Activated CD4-positive, alpha-beta T cell treated with anti-CD3 and anti-CD28 coated beads for 36 hours (primary cell): ENCODE measurements around the gene PPP3CA. TPM values are rescaled to one million over a fixed set of nuclear protein-coding genes. Genes with fewer than 3 reads are reported as not detected.

Source experiments
- ATAC-seq: fragments of 200-7000 bp; cut with Tn5 transposase; one replicate; pipeline ENCODE4 v1.10.0; 2021; ENCODE audit warnings: mild to moderate bottlenecking, moderate library complexity
- CTCF ChIA-PET: fragments of 350-600 bp; sonication (Branson Sonifier 250); formaldehyde crosslinking; loops from one replicate; lab custom pipeline; 2021; ENCODE audit warnings: antibody characterized with exemption; lab: Charles Lee
- POLR2A ChIA-PET: fragments of 350-600 bp; sonication (Branson Sonifier 250); formaldehyde crosslinking; loops from one replicate; lab custom pipeline; 2021; ENCODE audit warnings: antibody characterized with exemption, inconsistent platforms; lab: Charles Lee
- DNase-seq: peaks from one replicate; pipeline ENCODE4 v3.0.0-alpha.2; 2020
- H3K27ac Mint-ChIP-seq: one replicate; pipeline ENCODE4 v1.8.0; 2021; ENCODE audit warnings: mixed read lengths
- H3K27me3 Mint-ChIP-seq: one replicate; pipeline ENCODE4 v1.8.0; 2021; ENCODE audit warnings: mixed read lengths
- H3K36me3 Mint-ChIP-seq: one replicate; pipeline ENCODE4 v1.8.0; 2021; ENCODE audit warnings: low read depth, mixed read lengths
- H3K4me1 Mint-ChIP-seq: one replicate; pipeline ENCODE4 v1.8.0; 2021; ENCODE audit warnings: mixed read lengths
- H3K4me3 Mint-ChIP-seq: one replicate; pipeline ENCODE4 v1.8.0; 2021; ENCODE audit warnings: mild to moderate bottlenecking, moderate library complexity, mixed read lengths
- H3K9me3 Mint-ChIP-seq: one replicate; pipeline ENCODE4 v1.8.0; 2021; ENCODE audit warnings: low read depth, mixed read lengths
- intact Hi-C, 2 experiments: fragments of 100-400 bp; cut with DNase I in 1 of 2; cut with micrococcal nuclease in 1 of 2; formaldehyde crosslinking; loops; one replicate each; pipeline versions ENCODE4 v1.14.2 to v1.15.1; 2022 to 2024; cut with DNase I, micrococcal nuclease
- total RNA-seq, 2 experiments: library from RNA; stranded (reverse); gene quantifications; one replicate each; pipeline ENCODE4 v1.2.3, GENCODE V29; 2021

The PPP3CA gene
- total RNA-seq, 2 experiments from 2014 or later: 7.6 to 8.3 TPM

DNA sequence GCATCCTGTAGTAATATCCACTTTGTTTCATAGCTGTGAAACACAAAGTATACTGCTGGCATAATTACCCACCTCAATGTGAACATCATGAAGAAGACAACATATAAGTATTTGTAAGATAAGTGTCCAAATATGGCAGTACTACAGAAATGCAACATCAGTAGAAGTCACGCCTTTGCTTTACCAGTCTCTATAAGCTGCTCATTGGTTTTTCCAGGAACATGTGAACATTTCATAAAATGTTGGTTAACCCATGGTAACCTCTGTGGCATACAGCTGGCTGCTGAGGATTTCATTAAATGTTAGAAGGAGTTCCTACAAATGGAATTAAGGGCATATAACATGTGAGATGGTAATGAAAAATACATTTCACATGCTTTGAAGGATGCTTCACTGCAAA, 77.6 kb downstream of the PPP3CA start:
- ChIA-PET POLR2A (no interaction called here), CTCF (interaction anchor here (0.9 to 1.0 kb wide), 2 partner anchors 8 to 16 kb away, joined by 3 read pairs; no protein-coding TSS in a partner anchor)
- Mint-ChIP-seq H3K27ac (no peak overlapping the region), H3K36me3 (no peaks in the 10 kb centered on the region), H3K4me1 (peaks cover 2% of the 10 kb centered on the region), H3K4me3 (no peak overlapping the region), H3K27me3 (no peaks in the 10 kb centered on the region), H3K9me3 (no peaks in the 10 kb centered on the region)
- DNase-seq (no peak), ATAC-seq (no peak)
- intact Hi-C loops: no loop called here

DNA sequence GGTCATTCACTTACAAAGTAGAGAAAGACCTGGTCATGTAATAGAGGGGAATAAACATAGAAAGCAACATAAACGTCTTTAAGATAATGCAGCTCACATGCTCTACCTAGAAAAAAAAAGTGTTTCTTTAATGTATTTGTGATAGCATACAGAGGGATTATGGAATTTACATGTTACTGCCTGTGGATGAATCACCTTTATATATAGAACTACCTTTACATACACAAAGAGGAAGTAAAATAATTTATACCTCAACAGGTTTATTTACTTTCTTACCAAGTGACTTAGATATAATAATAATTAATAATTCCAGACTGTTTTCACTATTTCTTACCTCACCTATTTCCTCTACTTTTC, 81.5 kb downstream of the PPP3CA start:
- POLR2A ChIA-PET: no interaction called here
- intact Hi-C loops: no loop called here
- H3K9me3 Mint-ChIP-seq: no peaks in the 10 kb centered on the region
- no peak overlapping the region for H3K27ac Mint-ChIP-seq
- no peaks in the 10 kb centered on the region for H3K27me3 Mint-ChIP-seq
- DNase-seq (no peak), ATAC-seq (no peak)
- H3K4me3 Mint-ChIP-seq: no peak overlapping the region
- peaks cover 3% of the 10 kb centered on the region for H3K4me1 Mint-ChIP-seq
- H3K36me3 Mint-ChIP-seq: no peaks in the 10 kb centered on the region
- CTCF ChIA-PET: no interaction called here

DNA sequence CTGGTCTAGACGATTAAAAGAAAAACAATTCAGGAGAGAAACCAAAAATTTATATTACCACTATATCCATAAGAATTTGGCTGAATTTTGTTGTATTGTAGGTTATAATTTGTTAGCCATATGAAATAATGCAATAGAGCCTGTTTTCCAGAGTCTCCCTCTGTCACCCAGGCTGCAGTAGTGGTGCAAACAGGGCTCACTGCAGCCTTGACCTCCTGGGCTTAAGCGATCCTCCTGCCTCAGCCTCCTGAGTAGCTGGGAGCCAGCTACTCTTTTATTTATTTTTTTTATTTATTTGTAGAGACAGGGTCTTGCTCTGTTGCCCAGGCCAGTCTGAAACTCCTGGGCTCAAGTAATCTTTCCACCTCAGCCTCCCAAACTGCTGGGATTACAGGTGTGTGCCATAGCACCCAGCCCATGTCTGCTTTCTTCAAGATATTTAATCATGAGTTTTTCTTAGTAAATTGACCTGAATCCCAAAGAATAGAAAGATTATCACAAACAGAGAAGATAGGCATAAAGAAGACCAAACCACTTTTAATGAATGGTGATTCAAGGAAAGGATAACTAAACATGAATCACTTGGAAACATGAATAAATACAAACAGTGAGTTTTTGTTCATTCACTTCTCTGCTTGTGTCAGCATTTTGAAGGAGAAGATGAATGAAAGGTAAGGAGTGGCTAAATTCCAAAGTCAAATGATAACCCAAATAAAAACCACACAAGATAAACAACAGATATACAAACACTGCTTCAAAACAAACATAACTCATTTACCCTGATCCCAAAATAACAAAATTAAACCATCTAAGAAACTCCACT, 82.1 kb downstream of the PPP3CA start:
- peaks cover 4% of the 10 kb centered on the region for H3K4me1 Mint-ChIP-seq
- intact Hi-C loops: no loop called here
- CTCF ChIA-PET: no interaction called here

DNA sequence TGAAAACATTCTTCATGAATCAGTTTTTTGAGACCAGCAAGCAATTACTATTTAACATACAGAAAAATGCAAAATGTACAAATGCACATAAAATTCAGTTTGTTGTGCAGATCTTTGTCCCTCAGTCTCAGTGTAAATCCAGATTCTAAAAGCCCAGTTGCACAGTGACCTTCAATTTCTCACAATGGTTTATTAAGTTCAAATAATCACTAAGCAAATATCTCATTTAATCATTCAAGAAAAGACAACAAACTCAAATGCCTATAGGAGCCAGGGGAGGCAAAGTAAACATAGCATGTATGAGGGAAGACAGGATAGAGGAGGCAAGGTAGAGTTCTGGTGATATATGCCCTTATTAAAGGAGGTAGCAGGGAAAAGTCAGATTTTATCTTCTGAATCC, 82.8 kb downstream of the PPP3CA start:
- H3K36me3 Mint-ChIP-seq: no peaks in the 10 kb centered on the region
- H3K4me3 Mint-ChIP-seq: no peak overlapping the region
- DNase-seq (no peak), ATAC-seq (no peak)
- ChIA-PET CTCF (no interaction called here), POLR2A (no interaction called here)
- H3K9me3 Mint-ChIP-seq: no peaks in the 10 kb centered on the region
- no peak overlapping the region for H3K27ac Mint-ChIP-seq
- peaks cover 11% of the 10 kb centered on the region for H3K4me1 Mint-ChIP-seq
- intact Hi-C loops: no loop called here
- H3K27me3 Mint-ChIP-seq: no peaks in the 10 kb centered on the region

More for the DNA sequence above, 82.1 kb downstream of the PPP3CA start:
- H3K4me3 Mint-ChIP-seq: no peak overlapping the region
- H3K27ac Mint-ChIP-seq: no peak overlapping the region
- no peaks in the 10 kb centered on the region for H3K27me3 Mint-ChIP-seq
- DNase-seq (no peak), ATAC-seq (no peak)
- H3K9me3 Mint-ChIP-seq: no peaks in the 10 kb centered on the region
- no peaks in the 10 kb centered on the region for H3K36me3 Mint-ChIP-seq
- POLR2A ChIA-PET: no interaction called here

DNA sequence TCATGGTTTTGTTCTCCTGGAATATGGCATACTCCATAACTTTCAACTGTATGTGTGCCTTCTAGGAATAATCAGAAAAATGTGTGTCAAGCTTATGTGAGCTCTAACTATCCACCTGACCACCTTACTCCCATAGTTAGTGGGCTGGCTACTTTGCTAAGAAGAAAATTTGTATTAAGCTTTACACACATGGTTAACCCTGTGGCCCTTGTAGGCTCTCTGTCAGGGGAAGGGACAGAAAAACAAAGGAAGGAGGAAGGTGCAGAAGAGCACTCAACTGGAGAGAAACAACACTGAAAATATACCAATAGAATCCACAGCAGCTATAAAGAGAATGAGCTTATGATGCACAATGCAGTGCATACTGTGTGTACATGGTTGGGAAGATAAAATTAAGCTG, 84.6 kb downstream of the PPP3CA start:
- Mint-ChIP-seq H3K4me1 (peaks cover 19% of the 10 kb centered on the region), H3K9me3 (no peaks in the 10 kb centered on the region), H3K27ac (no peak overlapping the region), H3K4me3 (no peak overlapping the region), H3K27me3 (no peaks in the 10 kb centered on the region), H3K36me3 (no peaks in the 10 kb centered on the region)
- ATAC-seq (no peak), DNase-seq (no peak)
- POLR2A ChIA-PET: no interaction called here
- CTCF ChIA-PET: no interaction called here
- intact Hi-C loops: no loop called here

DNA sequence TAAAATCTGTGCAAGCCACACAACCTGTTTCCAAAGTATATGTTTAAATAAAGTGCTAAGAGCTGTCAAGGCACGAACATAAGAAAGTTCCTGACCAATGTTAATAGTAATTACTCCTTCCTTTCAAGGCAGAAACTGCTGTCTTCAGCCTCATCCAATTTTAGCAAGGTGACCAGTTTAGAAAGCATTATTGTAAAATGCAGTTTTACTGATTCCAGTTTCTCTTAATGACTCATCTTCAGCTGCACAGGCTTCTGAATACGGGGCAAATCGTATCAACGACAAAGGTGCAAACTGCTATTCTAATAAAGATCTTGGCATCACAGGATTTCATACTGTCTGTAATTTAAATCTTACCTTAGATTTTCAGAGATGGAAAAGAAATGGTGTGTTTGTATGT, 87.5 kb downstream of the PPP3CA start:
- Mint-ChIP-seq H3K36me3 (no peaks in the 10 kb centered on the region), H3K27ac (no peak overlapping the region), H3K9me3 (no peaks in the 10 kb centered on the region), H3K4me1 (peaks cover 19% of the 10 kb centered on the region), H3K27me3 (no peaks in the 10 kb centered on the region), H3K4me3 (no peak overlapping the region)
- CTCF ChIA-PET: no interaction called here
- DNase-seq (no peak), ATAC-seq (peak; percentile 63)
- POLR2A ChIA-PET: no interaction called here
- intact Hi-C loops: no loop called here

DNA sequence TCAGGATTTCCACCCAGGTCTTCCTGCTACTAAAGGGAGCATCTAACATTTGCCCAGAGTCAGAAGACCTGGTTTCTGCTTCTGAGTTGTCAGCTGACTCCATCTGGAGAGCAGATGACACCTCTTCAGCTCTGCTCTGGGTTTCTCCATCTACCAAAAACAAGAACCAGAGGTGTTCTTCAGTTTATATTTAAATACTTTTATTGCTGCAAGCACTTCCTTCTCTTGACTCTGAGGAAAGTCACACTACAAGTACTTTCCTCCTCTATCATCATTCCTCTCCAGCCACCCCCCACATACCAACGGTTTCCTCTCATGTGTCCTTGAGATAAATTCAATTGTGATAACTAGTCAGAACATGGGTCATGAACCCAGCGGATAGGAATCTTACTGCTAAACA, 88.4 kb downstream of the PPP3CA start:
- H3K27me3 Mint-ChIP-seq: no peaks in the 10 kb centered on the region
- CTCF ChIA-PET: interaction anchor here (0.6 kb wide), 1 partner anchor 1008 kb away, joined by 3 read pairs; no protein-coding TSS in a partner anchor
- no peak overlapping the region for H3K27ac Mint-ChIP-seq
- no peaks in the 10 kb centered on the region for H3K9me3 Mint-ChIP-seq
- intact Hi-C loops: no loop called here
- H3K4me3 Mint-ChIP-seq: no peak overlapping the region
- peaks cover 22% of the 10 kb centered on the region for H3K4me1 Mint-ChIP-seq
- peak; percentile 58 for ATAC-seq
- no peak for DNase-seq
- no peaks in the 10 kb centered on the region for H3K36me3 Mint-ChIP-seq
- POLR2A ChIA-PET: no interaction called here

DNA sequence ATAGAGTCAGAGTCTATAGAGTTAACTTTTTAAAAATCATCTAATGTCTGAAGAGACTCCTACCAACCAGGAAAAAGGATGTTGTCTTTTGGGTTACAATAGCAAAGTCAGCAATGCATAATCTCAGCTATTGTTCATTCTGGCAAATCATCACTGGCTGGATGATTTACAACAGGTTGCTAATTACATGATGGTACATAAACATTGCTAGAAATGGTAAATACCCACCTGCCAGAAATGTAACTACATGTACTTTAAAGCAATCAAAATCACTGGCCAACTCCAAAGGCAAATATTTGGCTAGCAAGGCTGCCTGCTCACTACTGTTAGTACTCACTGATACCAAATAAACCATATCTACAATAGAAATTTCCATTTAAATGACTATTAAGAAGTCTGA, 91.1 kb downstream of the PPP3CA start:
- ChIA-PET CTCF (no interaction called here), POLR2A (no interaction called here)
- Mint-ChIP-seq H3K36me3 (no peaks in the 10 kb centered on the region), H3K4me3 (no peak overlapping the region), H3K9me3 (no peaks in the 10 kb centered on the region), H3K27me3 (no peaks in the 10 kb centered on the region), H3K27ac (no peak overlapping the region), H3K4me1 (peaks cover 27% of the 10 kb centered on the region)
- ATAC-seq (no peak), DNase-seq (no peak)
- intact Hi-C loops: no loop called here

DNA sequence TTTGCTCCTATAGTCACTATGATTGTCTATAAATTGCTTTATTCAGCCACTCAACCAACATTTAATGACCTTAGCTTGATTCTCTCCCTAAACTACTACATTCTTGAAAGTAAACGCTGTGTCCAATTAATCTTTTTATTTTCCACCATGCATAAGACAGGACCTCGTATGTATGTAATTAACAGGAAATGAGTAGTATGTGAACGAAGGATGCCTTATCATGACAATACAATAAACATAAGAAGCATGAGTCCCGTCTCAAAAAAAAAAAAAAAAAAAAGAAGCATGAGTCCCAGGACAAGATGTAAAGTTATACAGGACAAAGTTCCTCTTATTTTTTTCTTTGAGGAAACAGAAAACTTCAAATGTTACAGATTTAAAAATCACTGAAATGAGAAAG, 92.5 kb downstream of the PPP3CA start:
- Mint-ChIP-seq H3K36me3 (no peaks in the 10 kb centered on the region), H3K9me3 (no peaks in the 10 kb centered on the region), H3K27ac (no peak overlapping the region), H3K4me1 (peaks cover 22% of the 10 kb centered on the region), H3K27me3 (no peaks in the 10 kb centered on the region), H3K4me3 (no peak overlapping the region)
- POLR2A ChIA-PET: no interaction called here
- ATAC-seq: no peak
- CTCF ChIA-PET: no interaction called here
- intact Hi-C loops: no loop called here
- DNase-seq: no peak

DNA sequence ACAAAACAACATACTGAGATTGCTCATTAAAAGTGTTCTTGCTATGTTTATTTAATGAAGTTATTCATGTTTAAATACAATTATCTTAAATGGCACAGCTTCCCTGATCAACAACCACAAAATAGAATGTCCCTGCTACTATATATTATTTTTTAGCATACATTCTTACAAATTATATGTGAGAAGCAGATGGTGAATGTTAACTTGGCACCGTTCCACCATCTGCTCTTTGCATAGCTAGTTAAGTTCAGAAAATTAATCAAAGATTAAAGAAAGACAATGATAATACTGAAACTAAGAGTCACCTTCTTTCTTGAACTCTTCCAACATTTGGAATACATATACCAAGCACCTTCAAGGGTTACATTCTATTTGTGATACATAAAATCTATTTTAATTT, 94.2 kb downstream of the PPP3CA start:
- ChIA-PET CTCF (interaction anchor here (1.1 to 1.4 kb wide), 2 partner anchors 16 to 52 kb away, joined by 3 read pairs; no protein-coding TSS in a partner anchor), POLR2A (interaction anchor here (0.6 kb wide), 1 partner anchor 16 kb away, joined by 3 read pairs; no protein-coding TSS in a partner anchor)
- H3K4me1 Mint-ChIP-seq: peaks cover 10% of the 10 kb centered on the region
- H3K9me3 Mint-ChIP-seq: no peaks in the 10 kb centered on the region
- H3K4me3 Mint-ChIP-seq: no peak overlapping the region
- DNase-seq: no peak
- ATAC-seq: no peak
- no peak overlapping the region for H3K27ac Mint-ChIP-seq
- H3K27me3 Mint-ChIP-seq: no peaks in the 10 kb centered on the region
- H3K36me3 Mint-ChIP-seq: no peaks in the 10 kb centered on the region
- intact Hi-C loops: no loop called here

DNA sequence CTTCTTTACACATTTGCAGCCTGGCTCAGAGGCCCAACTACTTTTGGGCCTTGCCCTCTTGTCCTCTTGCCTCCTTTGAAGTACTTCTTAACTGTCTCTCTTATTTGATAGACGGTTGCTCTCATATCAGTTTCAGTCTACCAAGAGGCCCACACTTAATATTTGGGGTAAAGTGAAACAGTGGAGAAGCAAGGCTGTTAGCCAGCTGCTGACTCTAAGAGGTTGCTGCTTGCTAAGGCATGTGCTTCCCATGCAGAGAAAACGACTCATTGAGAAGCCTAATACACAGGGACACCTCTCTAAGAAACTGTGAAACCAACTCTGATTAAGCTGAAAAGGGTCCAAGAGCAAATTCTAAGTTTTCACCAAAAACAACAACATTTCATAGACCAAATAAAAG, 94.6 kb downstream of the PPP3CA start:
- no peak overlapping the region for H3K27ac Mint-ChIP-seq
- no peaks in the 10 kb centered on the region for H3K36me3 Mint-ChIP-seq
- H3K27me3 Mint-ChIP-seq: no peaks in the 10 kb centered on the region
- DNase-seq (no peak), ATAC-seq (no peak)
- H3K4me1 Mint-ChIP-seq: peaks cover 10% of the 10 kb centered on the region
- ChIA-PET POLR2A (no interaction called here), CTCF (interaction anchor here (1.1 to 1.4 kb wide), 2 partner anchors 17 to 52 kb away, joined by 3 read pairs; no protein-coding TSS in a partner anchor)
- no peak overlapping the region for H3K4me3 Mint-ChIP-seq
- intact Hi-C loops: no loop called here
- H3K9me3 Mint-ChIP-seq: no peaks in the 10 kb centered on the region

DNA sequence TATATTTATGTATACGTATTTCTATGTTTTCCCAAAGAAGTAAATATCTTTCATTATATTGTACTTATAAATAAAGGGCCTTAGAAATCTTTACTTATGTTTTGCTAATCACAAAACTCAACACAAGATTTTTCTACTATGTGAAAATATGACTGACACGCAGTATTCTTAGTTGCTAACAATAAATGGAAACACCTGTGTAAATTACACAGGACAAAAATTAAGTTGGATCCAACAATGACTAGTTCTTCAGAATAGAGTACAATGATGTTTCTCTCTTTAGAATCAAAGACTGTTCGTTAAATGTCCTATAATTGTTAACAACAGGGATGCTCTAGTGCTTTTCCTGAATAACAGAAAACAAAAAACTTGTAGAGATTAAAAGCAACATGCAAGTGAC, 96.1 kb downstream of the PPP3CA start:
- POLR2A ChIA-PET: no interaction called here
- CTCF ChIA-PET: interaction anchor here (1.4 kb wide), 1 partner anchor 9 kb away, joined by 3 read pairs; no protein-coding TSS in a partner anchor
- no peak for DNase-seq
- no peaks in the 10 kb centered on the region for H3K9me3 Mint-ChIP-seq
- no peak overlapping the region for H3K4me3 Mint-ChIP-seq
- peaks cover 10% of the 10 kb centered on the region for H3K4me1 Mint-ChIP-seq
- ATAC-seq: no peak
- no peak overlapping the region for H3K27ac Mint-ChIP-seq
- intact Hi-C loops: no loop called here
- H3K27me3 Mint-ChIP-seq: no peaks in the 10 kb centered on the region
- H3K36me3 Mint-ChIP-seq: no peaks in the 10 kb centered on the region
